ENCODE results near the gene ZNF614. TPM values are rescaled to one million over a fixed set of nuclear protein-coding genes. Genes with fewer than 3 reads are reported as not detected.

Gene ZNF614
- total and polyA plus RNA-seq, 2 of the 13 experiments (the other 11 are each of a cell fraction or from before 2014, with no cell fraction given): 13.0 to 22.8 TPM

- H3K9me3 ChIP-seq (ENCODE audit: low read length): peaks cover 12% of the 10 kb centered on the region; the same call in 1 of the 2 replicates
- FAIRE-seq: no peak
- intact Hi-C loops (cut with micrococcal nuclease; ENCODE audit: unreplicated experiment): loop anchor here (10.0 kb wide), 1 partner anchor 83 kb away; the partner anchor contains the start of gene ZNF613
- TF ChIP-seq HOXA3 (CRISPR knock-in tag; IDR thresholded peaks at IDR 0.05) (peak; percentile 90), ZNF564 (CRISPR knock-in tag; IDR thresholded peaks at IDR 0.05) (no peak), CCDC6 (CRISPR knock-in tag; IDR thresholded peaks at IDR 0.05) (peak; percentile 71; the same call in 1 of the 2 replicates), RORA (CRISPR knock-in tag; IDR thresholded peaks at IDR 0.05) (no peak), HMG20B (CRISPR knock-in tag; conservative IDR thresholded peaks at IDR 0.05) (no peak), MYC (CRISPR knock-in tag; IDR thresholded peaks at IDR 0.05; ENCODE audit: borderline replicate concordance) (peak; percentile 48; the same call in 1 of the 2 replicates), MXD1 (CRISPR knock-in tag; IDR thresholded peaks at IDR 0.05) (0 out of 2 replicates have a peak, but pooled peaks have one; percentile 26), ZNF367 (CRISPR knock-in tag; IDR thresholded peaks at IDR 0.05; ENCODE audit: borderline replicate concordance) (no peak), ZNF281 (CRISPR knock-in tag; IDR thresholded peaks at IDR 0.05; ENCODE audit: borderline replicate concordance) (no peak), PLSCR1 (CRISPR knock-in tag; IDR thresholded peaks at IDR 0.05; ENCODE audit: borderline replicate concordance) (no peak), RNF2 (conservative IDR thresholded peaks at IDR 0.05; ENCODE audit: low read depth) (no peak), ZNF672 (CRISPR knock-in tag; IDR thresholded peaks at IDR 0.05) (no peak), NKX3-1 (CRISPR knock-in tag; IDR thresholded peaks at IDR 0.05) (no peak), CEBPB (IDR thresholded peaks at IDR 0.05; ENCODE audit: borderline replicate concordance, low read depth, low read length) (no peak), ZC3H13 (CRISPR knock-in tag; IDR thresholded peaks at IDR 0.05) (peak; percentile 67; the same call in 1 of the 2 replicates), SNAI1 (CRISPR knock-in tag; IDR thresholded peaks at IDR 0.05; ENCODE audit: borderline replicate concordance) (peak; percentile 88; the same call in 1 of the 2 replicates), ETV6 (CRISPR knock-in tag; conservative IDR thresholded peaks at IDR 0.05) (no peak), HIC2 (CRISPR knock-in tag; IDR thresholded peaks at IDR 0.05; ENCODE audit: low read depth) (no peak)
These were observed 20.2 kb downstream of the ZNF614 start, which contains the start of gene ZNF615 for GRCh38 chr19:52007806-52008557. Gene ZNF615, minus strand, starts transcription at chr19:52008211. Its CDS starts 4,500 bp downstream, at chr19:52003711.

More at GRCh38 chr19:52007806-52008557, 20.2 kb downstream of the ZNF614 start, which contains the start of gene ZNF615:
- Histone ChIP-seq H3K4me2 (ENCODE audit: low read depth, low read length) (peak within 1 kb of the TSS; percentile 81), H3K4me1 (ENCODE audit: insufficient read depth, low read length) (peaks cover 18% of the 10 kb centered on the region), H3K4me3 (replicated peaks in 1 of 3; ENCODE audit: insufficient read depth in 1 of 3, low read depth in 2 of 3, low read length in 3 of 3) (peak within 1 kb of the TSS; percentile 67 to 100 (median 91)), H3K9ac (ENCODE audit: insufficient read depth, low read depth, low read length) (peak within 1 kb of the TSS; percentile 77), H4K20me1 (ENCODE audit: insufficient read depth, low read length) (no peaks in the 10 kb centered on the region), H3K27me3 (ENCODE audit: control insufficient read depth in 1 of 2, insufficient read depth in 2 of 2, low read length in 2 of 2) (no peaks in the 10 kb centered on the region; a peak in 1 of 5 replicates), H3K36me3 (replicated peaks in 1 of 2; ENCODE audit: control insufficient read depth in 1 of 2, insufficient read depth in 2 of 2, low read length in 2 of 2) (peaks cover 3 to 14% of the 10 kb centered on the region in 2 experiments; a peak in 3 of 5 replicates), H3K79me2 (ENCODE audit: insufficient read depth, low read length) (peaks cover 29% of the 10 kb centered on the region), H2AFZ (ENCODE audit: low read length) (peak within 1 kb of the TSS; percentile 97), H3K27ac (ENCODE audit: extremely low read length, insufficient read depth, low read length) (peak within 1 kb of the TSS; percentile 70)
- no TSS peak for BruUV-seq (replicated peaks)
- DNase-seq (ENCODE audit: low spot score) (peak; percentile 76), ATAC-seq (peak; percentile 96)
- WGBS (ENCODE audit: low lambda C conversion rate): 1% methylated on average over 37 of the region's 44 CpGs
- in situ Hi-C loops (cut with HindIII; ENCODE audit: extremely low pct_ligation_motif_present, low pct_unique_long_range_greater_than_20kb): no loop called here
- ChIA-PET CTCF (ENCODE audit: low intra/inter-chr PET ratio, low total read pairs) (no interaction called here), POLR2A (interaction anchor here (1.0 to 2.6 kb wide), 5 partner anchors 12 to 41 kb away, joined by 3 to 6 read pairs (median 3); no protein-coding TSS in a partner anchor)

Measured in HepG2 (cell line).